DMS53 (cell line): Measurements from ENCODE around the gene PTH1R.
A peak's percentile ranks its signal among the peaks of the same experiment; 100 is the strongest.

Source experiments
- DNase-seq: peaks from one replicate; lab custom pipeline; 2025; lab: John Stamatoyannopoulos, UW

Gene PTH1R

GRCh38 chr3:46864061-46864881 lies 13.2 kb upstream of the PTH1R start:
- no peak for DNase-seq

- DNase-seq = no peak
These were observed 12.5 kb upstream of the PTH1R start for GRCh38 chr3:46865031-46865507.

- DNase-seq = no peak
These were observed 12.0 kb upstream of the PTH1R start for GRCh38 chr3:46865546-46865945.

GRCh38 chr3:46866032-46866595 lies 11.4 kb upstream of the PTH1R start:
- DNase-seq = no peak

DNA sequence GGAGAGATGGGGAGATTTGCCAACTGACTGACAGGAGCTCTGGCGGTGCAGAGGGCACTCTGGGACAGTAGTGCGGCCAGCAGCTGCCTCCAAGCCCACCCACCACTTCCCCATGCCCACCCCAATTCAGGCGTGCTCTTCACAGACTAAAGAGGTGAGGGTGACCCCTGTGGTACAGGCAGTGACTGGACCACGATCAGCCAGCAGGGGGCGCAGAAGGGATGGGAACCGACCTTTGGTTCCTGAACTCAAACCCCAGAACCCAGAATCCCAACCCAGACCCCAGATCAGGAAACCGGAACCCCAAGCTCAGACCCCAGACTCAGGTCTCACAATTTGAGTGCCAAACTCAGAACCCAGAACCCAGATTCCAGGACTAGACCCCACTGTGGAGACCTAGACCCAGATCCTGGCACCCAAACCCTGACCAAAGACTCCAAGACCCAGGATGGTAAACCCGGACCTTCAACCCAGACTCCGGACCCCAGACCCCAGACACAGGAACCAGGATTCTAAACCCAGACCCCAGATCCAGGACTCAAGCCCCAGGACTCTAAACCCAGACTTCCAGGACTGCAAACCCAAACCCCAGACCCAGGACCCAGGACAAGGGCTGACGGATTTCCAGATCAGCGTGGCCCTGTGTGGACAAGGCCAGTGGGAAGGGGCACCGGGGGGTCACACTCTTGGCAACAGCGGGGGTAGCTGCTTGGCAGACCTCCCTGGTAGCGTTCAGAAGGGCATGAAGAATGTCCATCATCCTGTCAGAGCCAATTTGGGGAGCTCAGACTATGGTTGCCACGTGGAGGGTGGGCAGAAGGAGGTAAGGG lies 10.6 kb upstream of the PTH1R start:
- peak; percentile 42 for DNase-seq

DNA sequence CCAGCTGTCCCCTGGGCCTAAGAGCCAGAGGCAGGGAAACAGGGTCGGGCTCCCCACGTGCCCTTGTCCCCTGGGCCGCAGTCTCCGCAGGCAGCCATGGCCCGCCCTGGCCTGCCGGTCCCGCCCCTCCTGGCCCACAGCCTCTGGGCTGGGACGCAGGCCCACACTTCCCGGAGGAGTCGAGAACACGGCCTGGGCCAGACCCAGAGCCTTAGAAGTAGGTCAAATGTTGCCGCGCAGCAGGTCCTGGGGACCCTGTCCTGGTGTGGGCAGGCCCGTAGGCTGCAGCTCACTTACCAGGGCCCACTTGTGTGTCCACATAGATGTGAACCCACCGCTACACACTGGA lies 10.0 kb upstream of the PTH1R start:
- DNase-seq = no peak

GRCh38 chr3:46868287-46868686 lies 9.2 kb upstream of the PTH1R start:
- DNase-seq = no peak

- DNase-seq = no peak
These were observed 8.6 kb upstream of the PTH1R start for GRCh38 chr3:46868948-46869347.

GRCh38 chr3:46869440-46869839 lies 8.1 kb upstream of the PTH1R start:
- no peak for DNase-seq

- DNase-seq = no peak
These were observed 6.9 kb upstream of the PTH1R start for GRCh38 chr3:46870651-46871050.

DNA sequence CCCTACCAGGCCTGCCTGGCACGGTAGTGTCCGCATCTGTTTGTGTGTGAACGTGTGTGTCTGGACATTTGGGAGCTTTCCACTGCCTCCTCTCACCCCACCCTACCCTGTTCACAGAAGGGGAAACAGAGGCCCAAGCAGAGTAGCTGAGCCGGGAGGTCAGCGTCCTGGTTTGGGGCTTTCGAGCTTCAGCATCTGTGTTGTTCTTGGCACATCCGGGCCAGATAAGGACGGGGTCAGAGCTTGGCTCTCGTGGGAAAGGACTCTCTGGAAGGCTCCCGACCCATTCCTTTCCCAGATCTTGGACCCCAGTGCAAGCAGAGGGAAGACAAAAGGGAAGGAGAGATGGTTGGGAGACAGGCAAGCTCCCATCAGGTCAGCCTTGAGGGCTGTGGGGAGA lies 6.3 kb upstream of the PTH1R start:
- no peak for DNase-seq

GRCh38 chr3:46873521-46873920 lies 4.0 kb upstream of the PTH1R start:
- no peak for DNase-seq

DNA sequence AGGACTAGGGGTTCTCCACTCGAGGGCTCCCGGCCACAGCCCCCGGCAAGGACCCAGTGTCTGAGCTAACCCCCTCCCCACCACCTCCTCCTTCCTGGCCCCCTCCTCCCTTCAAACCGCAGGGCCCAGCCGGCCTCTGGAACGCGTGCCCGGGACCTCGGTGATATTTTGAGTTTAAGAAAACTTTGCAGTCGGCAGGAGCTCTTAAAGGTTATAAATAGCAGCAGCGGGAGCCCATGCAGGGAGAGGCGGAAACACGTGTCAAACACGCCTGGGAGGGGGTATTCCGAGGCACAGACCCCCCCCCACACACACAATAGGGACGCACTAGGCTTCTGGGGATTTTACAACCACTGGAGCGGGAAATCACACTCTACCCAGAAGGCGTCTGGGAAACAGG lies 3.1 kb upstream of the PTH1R start:
- no peak for DNase-seq

DNA sequence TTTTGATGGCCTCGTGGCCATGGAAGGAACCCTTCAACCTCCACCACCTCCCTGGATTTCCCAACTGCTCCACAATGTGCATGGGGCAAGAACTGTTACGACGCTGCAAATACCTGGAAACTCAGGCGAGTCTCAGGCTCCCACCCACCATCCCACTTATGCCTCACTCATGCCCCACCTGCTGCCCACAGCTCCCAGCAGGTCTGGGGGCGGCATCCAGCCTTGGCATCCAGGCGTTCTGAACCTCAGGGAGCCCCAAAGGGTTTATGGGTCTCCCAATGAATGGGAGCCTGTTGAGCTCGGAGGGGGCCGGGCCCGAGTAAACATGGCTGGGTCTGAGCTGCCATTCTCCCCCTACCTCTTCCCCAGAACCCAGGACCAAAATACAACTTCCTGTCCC lies 2.0 kb upstream of the PTH1R start:
- DNase-seq = no peak

DNA sequence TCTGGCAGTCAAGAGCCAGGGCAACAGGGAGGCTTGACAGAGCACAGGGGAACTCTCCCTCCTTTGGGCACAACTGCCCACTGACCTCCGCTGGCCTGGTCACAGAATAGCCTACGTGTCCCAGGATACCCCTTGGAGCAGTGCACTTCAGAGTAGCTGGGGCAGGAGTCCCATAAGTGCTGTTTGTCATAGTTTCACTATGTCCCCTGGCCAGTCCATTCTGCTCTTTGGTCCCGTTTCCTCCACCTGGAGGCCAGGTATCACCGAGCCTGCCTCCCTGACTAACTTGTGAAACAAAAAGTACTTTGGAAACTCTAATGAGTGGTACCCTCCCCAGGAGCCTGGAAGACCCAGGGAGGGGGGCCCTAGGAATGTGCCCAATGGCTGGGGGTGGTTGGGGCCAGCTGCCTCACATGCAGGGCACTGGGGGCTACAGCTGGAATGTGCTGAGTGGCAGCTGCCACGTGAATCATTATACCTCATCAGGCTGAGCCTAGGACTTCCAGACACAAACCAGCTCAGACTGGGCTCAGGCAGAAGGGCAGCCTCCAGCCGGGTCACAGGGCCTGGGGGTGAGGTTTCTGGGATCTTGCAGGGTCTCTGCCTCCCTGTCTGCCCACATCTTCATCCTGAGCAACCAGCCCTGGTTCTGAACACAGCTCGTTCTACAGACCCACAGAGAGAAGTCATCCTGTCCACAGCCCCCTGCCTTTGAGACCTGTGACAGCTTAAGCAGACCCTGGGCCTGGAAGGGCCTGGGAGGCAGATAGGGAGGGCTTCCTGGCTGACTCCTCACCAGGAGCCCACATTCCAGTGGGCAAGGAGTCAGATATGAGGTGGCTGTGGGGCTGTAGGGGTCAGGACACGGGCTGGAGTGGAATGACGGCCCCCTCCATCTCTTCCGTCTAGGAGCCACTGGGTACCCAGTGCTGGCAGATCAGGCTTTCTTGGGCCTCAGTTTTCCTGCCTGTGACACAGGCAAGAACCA lies 914 bp upstream of the PTH1R start:
- DNase-seq = no peak

DNA sequence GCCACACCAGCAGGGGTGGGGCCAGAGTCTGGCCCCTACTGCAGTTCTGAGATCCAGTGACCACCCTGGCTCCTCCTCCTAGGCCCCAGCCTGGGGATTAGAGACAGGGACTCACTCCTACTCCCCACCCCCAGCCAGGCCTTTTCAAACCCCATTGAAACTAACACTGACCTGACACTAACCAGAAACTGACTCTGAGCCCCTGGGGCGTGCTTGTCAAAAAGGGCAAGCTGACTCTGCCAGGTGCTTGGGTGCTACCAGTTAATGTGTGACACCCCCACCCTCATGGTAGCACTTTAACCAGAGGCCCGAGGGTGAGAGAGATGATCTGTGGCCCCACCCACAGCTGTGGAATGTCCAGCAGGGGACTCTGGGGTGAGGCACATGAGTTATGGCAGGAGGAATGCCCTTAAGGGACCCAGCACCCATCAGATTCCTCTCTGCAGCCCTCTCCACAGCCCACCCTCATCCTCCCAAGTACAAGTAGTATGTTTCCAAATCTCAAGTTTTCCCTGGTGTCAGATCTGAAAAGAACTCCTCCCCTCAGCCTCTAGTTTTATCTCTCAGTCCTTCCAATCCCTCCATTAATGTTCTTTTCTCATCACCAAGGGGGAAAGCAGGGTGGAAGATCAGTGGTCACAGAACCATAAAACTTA lies 1.4 kb downstream of the PTH1R start:
- no peak for DNase-seq

- no peak for DNase-seq
These were observed 3.5 kb downstream of the PTH1R start for GRCh38 chr3:46880884-46881595.

- DNase-seq = peak; percentile 7
These were observed 4.3 kb downstream of the PTH1R start for GRCh38 chr3:46881596-46882376.

DNA sequence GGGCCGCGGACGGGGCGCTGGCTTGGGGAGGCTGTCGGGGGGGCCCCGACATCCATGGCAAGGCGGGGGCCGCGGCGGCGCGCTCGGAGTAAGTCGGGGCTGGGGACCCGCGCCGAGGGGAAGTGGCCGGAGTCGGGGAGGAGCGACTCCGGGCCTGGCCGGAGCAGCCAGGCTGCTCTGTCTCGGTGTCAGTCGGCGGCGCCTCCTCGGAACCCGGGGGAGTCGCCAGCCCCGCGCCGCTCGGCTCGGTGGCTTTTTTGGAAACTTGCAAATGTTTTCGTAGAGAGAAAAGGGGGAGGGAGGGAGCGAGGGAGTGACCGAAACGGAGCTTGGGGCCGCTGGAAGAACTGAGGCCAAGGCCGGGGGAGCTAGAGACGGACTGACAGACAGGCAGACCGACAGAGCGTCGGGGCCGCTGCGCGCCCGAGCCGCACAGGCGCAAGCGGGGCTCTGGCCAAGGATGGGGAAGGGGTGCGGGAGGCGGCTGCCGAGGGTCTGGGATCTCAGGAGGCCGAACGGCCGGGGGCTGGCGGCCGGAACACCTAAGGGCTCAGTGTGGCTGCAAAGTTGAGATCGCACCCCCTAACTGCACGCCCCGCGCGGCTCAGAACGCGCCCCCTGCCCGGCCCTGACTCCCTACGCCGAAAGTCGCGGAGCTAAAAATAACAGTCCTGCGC lies 5.0 kb downstream of the PTH1R start:
- DNase-seq = peak; percentile 17
